ENCODE measurements around the gene NRG3.

The NRG3 gene

DNA sequence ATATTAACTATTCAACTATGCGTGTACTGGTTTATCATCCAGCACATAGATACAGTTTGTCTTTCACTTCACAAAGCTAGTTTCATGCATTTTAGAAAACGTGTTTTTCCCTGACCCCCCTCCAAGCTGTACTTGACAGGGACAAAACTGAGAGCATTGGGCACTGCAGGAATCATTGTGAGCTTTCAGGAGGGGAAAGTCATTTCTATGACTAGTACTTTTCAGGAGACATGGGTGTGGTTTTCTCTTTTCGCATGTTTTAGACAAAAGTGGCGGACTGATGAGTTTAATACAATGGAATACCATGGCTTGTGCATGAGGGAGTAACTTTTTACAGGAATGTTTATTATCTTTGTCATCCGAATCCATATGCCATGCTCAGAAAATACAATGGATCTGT, 42.7 kb downstream of the NRG3 start:
- Histone ChIP-seq H3K36me3 (ENCODE audit: control insufficient read depth, insufficient read depth, low read length) (no peaks in the 10 kb centered on the region), H3K27me3 (ENCODE audit: control insufficient read depth, insufficient read depth, low read length) (no peaks in the 10 kb centered on the region), H3K9me3 (ENCODE audit: control insufficient read depth, low read length) (no peaks in the 10 kb centered on the region), H2AFZ (no peak overlapping the region), H3K4me2 (ENCODE audit: low read length) (no peak overlapping the region), H3K4me1 (no peaks in the 10 kb centered on the region), H3K9ac (no peak overlapping the region), H3K79me2 (no peaks in the 10 kb centered on the region), H3K4me3 (ENCODE audit: low read depth, low read length) (no peak overlapping the region), H3K27ac (no peak overlapping the region)
- no peak for TF ChIP-seq CTCF (IDR thresholded peaks at IDR 0.05)

DNA sequence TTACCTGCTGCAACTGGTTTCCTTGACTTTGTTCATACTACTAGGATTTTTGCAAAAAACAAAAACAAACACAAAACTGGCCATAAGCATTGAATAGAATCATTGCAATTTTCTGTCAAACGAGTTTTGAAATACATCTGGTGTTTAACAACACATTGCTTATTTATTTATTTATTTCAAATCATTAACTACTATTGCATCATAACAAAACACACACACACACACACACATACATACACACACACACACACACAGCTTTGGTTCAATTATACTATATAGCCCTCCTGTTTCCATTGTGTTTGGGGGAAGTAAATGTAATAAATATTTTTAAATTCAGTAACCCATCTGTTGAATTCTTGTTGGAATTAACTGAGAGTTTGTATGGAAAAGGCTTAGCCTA, 43.8 kb downstream of the NRG3 start:
- Histone ChIP-seq H3K27me3 (ENCODE audit: control insufficient read depth, insufficient read depth, low read length) (no peaks in the 10 kb centered on the region), H3K79me2 (no peaks in the 10 kb centered on the region), H3K4me2 (ENCODE audit: low read length) (no peak overlapping the region), H3K27ac (no peak overlapping the region), H3K4me1 (no peaks in the 10 kb centered on the region), H2AFZ (no peak overlapping the region), H3K36me3 (ENCODE audit: control insufficient read depth, insufficient read depth, low read length) (no peaks in the 10 kb centered on the region), H3K9me3 (ENCODE audit: control insufficient read depth, low read length) (no peaks in the 10 kb centered on the region), H3K9ac (no peak overlapping the region), H3K4me3 (ENCODE audit: low read depth, low read length) (no peak overlapping the region)
- TF ChIP-seq CTCF (IDR thresholded peaks at IDR 0.05), result no peak

- no peaks in the 10 kb centered on the region for H3K4me1 ChIP-seq
- no peaks in the 10 kb centered on the region for H3K9me3 ChIP-seq (ENCODE audit: control insufficient read depth, low read length)
- TF ChIP-seq CTCF (IDR thresholded peaks at IDR 0.05), result peak; percentile 9
- no peak overlapping the region for H3K4me2 ChIP-seq (ENCODE audit: low read length)
- no peak overlapping the region for H2AFZ ChIP-seq
- no peak overlapping the region for H3K4me3 ChIP-seq (ENCODE audit: low read depth, low read length)
- H3K27ac ChIP-seq, result no peak overlapping the region
- H3K36me3 ChIP-seq (ENCODE audit: control insufficient read depth, insufficient read depth, low read length), result no peaks in the 10 kb centered on the region
- no peak overlapping the region for H3K9ac ChIP-seq
- no peaks in the 10 kb centered on the region for H3K79me2 ChIP-seq
- no peaks in the 10 kb centered on the region for H3K27me3 ChIP-seq (ENCODE audit: control insufficient read depth, insufficient read depth, low read length)
These were observed 45.3 kb downstream of the NRG3 start for GRCh38 chr10:81920213-81920829.

- H3K9ac ChIP-seq, result no peak overlapping the region
- no peak overlapping the region for H3K4me2 ChIP-seq (ENCODE audit: low read length)
- H3K9me3 ChIP-seq (ENCODE audit: control insufficient read depth, low read length), result no peaks in the 10 kb centered on the region
- no peak for TF ChIP-seq CTCF (IDR thresholded peaks at IDR 0.05)
- H2AFZ ChIP-seq, result no peak overlapping the region
- no peak overlapping the region for H3K27ac ChIP-seq
- no peaks in the 10 kb centered on the region for H3K36me3 ChIP-seq (ENCODE audit: control insufficient read depth, insufficient read depth, low read length)
- no peaks in the 10 kb centered on the region for H3K4me1 ChIP-seq
- no peak overlapping the region for H3K4me3 ChIP-seq (ENCODE audit: low read depth, low read length)
- no peaks in the 10 kb centered on the region for H3K79me2 ChIP-seq
- no peaks in the 10 kb centered on the region for H3K27me3 ChIP-seq (ENCODE audit: control insufficient read depth, insufficient read depth, low read length)
These were observed 53.1 kb downstream of the NRG3 start for GRCh38 chr10:81928119-81928518.

- Histone ChIP-seq H3K4me3 (ENCODE audit: low read depth, low read length) (no peak overlapping the region), H3K9me3 (ENCODE audit: control insufficient read depth, low read length) (no peaks in the 10 kb centered on the region), H3K27me3 (ENCODE audit: control insufficient read depth, insufficient read depth, low read length) (no peaks in the 10 kb centered on the region), H3K27ac (no peak overlapping the region), H3K9ac (no peak overlapping the region), H3K79me2 (no peaks in the 10 kb centered on the region), H2AFZ (no peak overlapping the region), H3K4me1 (no peaks in the 10 kb centered on the region), H3K4me2 (ENCODE audit: low read length) (no peak overlapping the region), H3K36me3 (ENCODE audit: control insufficient read depth, insufficient read depth, low read length) (no peaks in the 10 kb centered on the region)
- no peak for TF ChIP-seq CTCF (IDR thresholded peaks at IDR 0.05)
These were observed 68.6 kb downstream of the NRG3 start for GRCh38 chr10:81943583-81943982.

All from parathyroid adenoma (tissue), 2 donors.